ENCODE results near the gene METTL6. TPM values are rescaled to one million over a fixed set of nuclear protein-coding genes. Genes with fewer than 3 reads are reported as not detected.

Gene METTL6
- total and polyA plus RNA-seq, 12 donors = 6.2 to 34.2 (median 13.1) TPM

- H3K9me3 ChIP-seq (replicated peaks in 1 of 3) = no peaks in the 10 kb centered on the region
- 90 to 96% (median 92%) methylated on average over 2 of the region's 2 CpGs for WGBS, 4 donors
- no peak for TF ChIP-seq POLR2A (IDR thresholded peaks at IDR 0.05)
- TF ChIP-seq CTCF (IDR thresholded peaks at IDR 0.05) = no peak
- H3K4me3 ChIP-seq = no peak overlapping the region
- H3K36me3 ChIP-seq (replicated peaks in 1 of 2) = peaks cover 0 to 33% of the 10 kb centered on the region in 2 donors
- H3K27me3 ChIP-seq = no peaks in the 10 kb centered on the region
- peaks cover 0 to 6% of the 10 kb centered on the region in 2 donors for H3K4me1 ChIP-seq (replicated peaks in 1 of 2)
- H3K27ac ChIP-seq = no peak overlapping the region
- no peak for DNase-seq
- intact Hi-C loops (cut with DNase I) = loop anchor here in 1 of 2 donors (10.0 kb wide), 2 partner anchors 205 to 305 kb away; partner anchors contain the start of gene CAPN7
Measured at GRCh38 chr3:15409774-15410173, 17.6 kb downstream of the METTL6 start.

DNA sequence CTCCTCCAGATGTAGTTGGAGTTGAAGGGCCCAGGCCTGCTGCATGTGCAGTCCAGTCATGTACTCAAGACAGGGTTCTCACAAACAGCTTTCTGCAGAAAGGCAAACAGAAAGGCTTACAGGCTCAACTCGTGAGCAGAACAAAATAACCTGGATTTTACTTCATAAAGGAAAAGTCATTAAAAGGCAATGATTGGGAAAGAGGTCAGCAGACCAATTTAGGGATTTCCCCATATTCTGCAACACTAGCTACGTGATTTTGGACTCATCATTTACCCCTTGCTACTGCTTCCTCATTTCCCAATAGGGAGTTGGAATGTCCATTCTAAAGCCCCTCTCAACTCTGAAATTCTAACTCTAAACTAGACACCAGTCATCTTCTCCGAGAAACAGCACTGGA lies 18.1 kb downstream of the METTL6 start:
- WGBS, 4 donors = 68 to 77% (median 73%) methylated on average over 3 of the region's 3 CpGs
- no peak for TF ChIP-seq CTCF (IDR thresholded peaks at IDR 0.05)
- TF ChIP-seq POLR2A (IDR thresholded peaks at IDR 0.05) = no peak
- peaks cover 0 to 28% of the 10 kb centered on the region in 2 donors for H3K36me3 ChIP-seq (replicated peaks in 1 of 2)

GRCh38 chr3:15405448-15406050 lies 21.8 kb downstream of the METTL6 start:
- peaks cover 0 to 7% of the 10 kb centered on the region in 2 donors for H3K4me1 ChIP-seq (replicated peaks in 1 of 2)
- intact Hi-C loops (cut with DNase I) = loop anchor here in 1 of 2 donors (10.0 kb wide), 2 partner anchors 201 to 301 kb away; partner anchors contain the start of gene CAPN7
- WGBS, 4 donors = 33 to 38% (median 35%) methylated on average over 3 of the region's 3 CpGs
- no peaks in the 10 kb centered on the region for H3K9me3 ChIP-seq (replicated peaks in 1 of 3)
- no peak for TF ChIP-seq POLR2A (IDR thresholded peaks at IDR 0.05)
- peak; percentile 59 to 75 (median 68) for TF ChIP-seq CTCF (IDR thresholded peaks at IDR 0.05)
- H3K4me3 ChIP-seq = no peak overlapping the region
- peaks cover 0 to 5% of the 10 kb centered on the region in 2 donors for H3K36me3 ChIP-seq (replicated peaks in 1 of 2)
- H3K27me3 ChIP-seq = no peaks in the 10 kb centered on the region
- DNase-seq = peak in 1 of 7 donors; percentile 51
- H3K27ac ChIP-seq = no peak overlapping the region

More for the DNA sequence above, 18.1 kb downstream of the METTL6 start:
- no peak overlapping the region for H3K4me3 ChIP-seq
- DNase-seq = no peak
- no peaks in the 10 kb centered on the region for H3K27me3 ChIP-seq
- H3K4me1 ChIP-seq (replicated peaks in 1 of 2) = peaks cover 0 to 7% of the 10 kb centered on the region in 2 donors
- H3K9me3 ChIP-seq (replicated peaks in 1 of 3) = no peaks in the 10 kb centered on the region
- no peak overlapping the region for H3K27ac ChIP-seq
- intact Hi-C loops (cut with DNase I) = loop anchor here in 1 of 2 donors (10.0 kb wide), 2 partner anchors 204 to 304 kb away; partner anchors contain the start of gene CAPN7

DNA sequence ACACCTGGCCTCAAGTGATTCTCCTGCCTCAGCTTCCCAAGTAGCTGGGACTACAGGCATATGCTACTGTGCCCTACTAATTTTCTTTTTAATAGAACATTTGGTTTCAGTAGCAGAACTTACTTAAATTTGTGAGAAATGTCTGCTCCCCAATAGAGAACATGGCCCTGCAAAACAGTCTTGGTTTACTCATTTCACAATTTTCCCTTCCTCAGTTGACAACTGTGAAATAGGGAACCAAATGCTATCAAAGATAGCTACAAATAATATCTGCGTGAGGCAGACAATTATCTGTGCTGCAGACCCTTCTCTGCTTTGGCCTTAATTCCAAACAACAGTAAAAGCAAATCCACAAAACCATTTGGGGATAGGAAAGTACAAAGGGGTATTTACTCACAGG lies 22.6 kb downstream of the METTL6 start:
- peaks cover 0 to 7% of the 10 kb centered on the region in 2 donors for H3K4me1 ChIP-seq (replicated peaks in 1 of 2)
- H3K27me3 ChIP-seq = no peaks in the 10 kb centered on the region
- TF ChIP-seq POLR2A (IDR thresholded peaks at IDR 0.05) (no peak), CTCF (IDR thresholded peaks at IDR 0.05) (no peak)
- no peak for DNase-seq
- H3K4me3 ChIP-seq = no peak overlapping the region
- H3K36me3 ChIP-seq (replicated peaks in 1 of 2) = no peaks in the 10 kb centered on the region
- H3K27ac ChIP-seq = peak overlapping the region in 1 of 5 donors; percentile 22
- intact Hi-C loops (cut with DNase I) = loop anchor here (5.0 to 10.0 kb wide), 5 partner anchors 137 to 300 kb away; partner anchors contain the start of gene CAPN7 (in 1 of the 2)
- H3K9me3 ChIP-seq (replicated peaks in 1 of 3) = no peaks in the 10 kb centered on the region
- 77 to 86% (median 78%) methylated on average over 1 of the region's 1 CpG for WGBS, 4 donors

Measured in adrenal gland (tissue), 12 donors.